NCI-H1436 (cell line): Measurements from ENCODE around the gene PCGF2.
"Not testable (repeated sequence)": the region's sequence is repeated elsewhere in the genome, so short reads cannot be mapped to it uniquely, and the experiment has no call there.

Experiments
- DNase-seq: peaks from one replicate; lab custom pipeline; 2025; lab: John Stamatoyannopoulos, UW

PCGF2 gene

GRCh38 chr17:38748149-38748891 is at the start of gene PCGF2:
TSS of gene PCGF2 (minus strand) at chr17:38748336. CDS start at chr17:38740402, 7,934 bp downstream.
- DNase-seq: peak; percentile 94

GRCh38 chr17:38797828-38798227 is 49.7 kb upstream of the PCGF2 start:
- no peak for DNase-seq

DNA sequence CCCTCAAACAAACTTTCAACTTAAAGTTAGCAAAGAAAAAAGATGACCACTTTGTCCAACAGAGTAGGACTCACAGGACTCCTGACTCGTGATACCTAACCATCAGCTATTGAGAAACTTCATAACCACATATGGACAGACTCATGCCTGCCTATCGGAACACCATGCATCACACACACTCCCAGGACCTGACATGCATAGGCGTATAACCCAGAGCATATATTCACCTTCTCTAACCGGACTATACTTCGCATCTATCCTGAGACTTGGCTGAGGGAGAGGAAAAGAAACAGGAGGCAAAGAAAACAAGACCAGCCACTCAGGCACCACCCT is 49.0 kb upstream of the PCGF2 start:
- DNase-seq: no peak

- DNase-seq: no peak
Measured at GRCh38 chr17:38796451-38797157, 48.5 kb upstream of the PCGF2 start.

- DNase-seq: no peak
Measured at GRCh38 chr17:38794221-38794620, 46.1 kb upstream of the PCGF2 start.

DNA sequence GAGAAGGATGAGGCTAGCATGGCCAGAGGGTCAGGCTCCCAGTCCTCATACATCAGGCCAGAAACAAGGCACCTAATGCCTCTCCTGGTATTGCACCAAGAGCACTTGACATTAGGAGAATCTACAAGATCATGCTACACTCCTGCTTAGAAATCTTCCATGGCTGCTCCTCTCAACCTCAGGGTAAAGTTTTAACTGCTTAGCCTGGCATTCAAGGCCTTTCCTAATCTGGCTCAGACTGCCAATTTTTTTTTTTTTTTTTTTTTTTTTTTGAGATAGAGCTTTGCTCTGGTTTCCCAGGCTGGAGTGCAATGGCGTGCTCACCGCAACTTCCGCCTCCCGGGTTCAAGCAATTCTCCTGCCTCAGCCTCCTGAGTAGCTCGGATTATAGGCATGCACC is 43.0 kb upstream of the PCGF2 start:
- DNase-seq: no peak

- not testable (repeated sequence) for DNase-seq
Measured at GRCh38 chr17:38790148-38790707, 42.1 kb upstream of the PCGF2 start.

GRCh38 chr17:38789185-38789584 is 41.0 kb upstream of the PCGF2 start:
- DNase-seq: no peak

- DNase-seq: not testable (repeated sequence)
Measured at GRCh38 chr17:38787999-38788398, 39.9 kb upstream of the PCGF2 start.

DNA sequence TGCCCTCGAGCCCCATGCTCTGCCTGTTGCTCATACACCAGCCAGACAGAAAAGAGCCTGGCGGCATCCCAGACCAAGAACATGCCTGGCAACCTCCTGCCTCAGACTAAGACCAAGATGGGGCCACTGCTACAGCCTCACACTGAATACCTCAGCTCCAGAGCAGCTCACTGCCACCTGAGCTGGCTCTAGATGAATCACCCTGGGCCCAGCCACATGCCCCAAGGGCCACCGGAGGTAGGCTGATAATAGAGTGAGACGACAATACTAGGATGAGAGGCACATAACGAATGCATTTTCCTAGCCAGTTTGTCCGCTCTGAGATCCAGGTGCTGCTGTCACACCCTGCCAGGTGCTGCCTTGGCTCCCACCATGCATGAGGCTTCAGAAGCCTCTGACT is 38.2 kb upstream of the PCGF2 start:
- DNase-seq: no peak

DNA sequence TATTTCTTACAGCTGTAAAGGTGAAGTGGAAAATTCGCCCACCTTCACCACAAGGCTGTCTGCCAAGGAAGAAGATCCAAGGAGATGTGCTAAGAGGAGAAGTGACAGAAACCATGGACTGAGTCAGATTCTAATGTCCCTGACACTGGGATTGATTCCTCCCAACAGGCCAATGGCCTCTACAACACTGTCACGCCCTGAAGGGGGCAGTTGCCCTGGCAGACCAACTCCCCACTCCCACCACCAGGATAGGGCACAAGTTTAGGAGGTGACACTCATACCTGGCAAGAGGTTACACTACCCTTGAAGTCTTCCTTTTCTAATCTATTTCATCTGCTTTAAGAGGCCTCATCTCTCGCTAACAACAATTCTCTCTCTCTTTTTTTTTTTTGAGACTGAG is 35.1 kb upstream of the PCGF2 start:
- DNase-seq: no peak

DNA sequence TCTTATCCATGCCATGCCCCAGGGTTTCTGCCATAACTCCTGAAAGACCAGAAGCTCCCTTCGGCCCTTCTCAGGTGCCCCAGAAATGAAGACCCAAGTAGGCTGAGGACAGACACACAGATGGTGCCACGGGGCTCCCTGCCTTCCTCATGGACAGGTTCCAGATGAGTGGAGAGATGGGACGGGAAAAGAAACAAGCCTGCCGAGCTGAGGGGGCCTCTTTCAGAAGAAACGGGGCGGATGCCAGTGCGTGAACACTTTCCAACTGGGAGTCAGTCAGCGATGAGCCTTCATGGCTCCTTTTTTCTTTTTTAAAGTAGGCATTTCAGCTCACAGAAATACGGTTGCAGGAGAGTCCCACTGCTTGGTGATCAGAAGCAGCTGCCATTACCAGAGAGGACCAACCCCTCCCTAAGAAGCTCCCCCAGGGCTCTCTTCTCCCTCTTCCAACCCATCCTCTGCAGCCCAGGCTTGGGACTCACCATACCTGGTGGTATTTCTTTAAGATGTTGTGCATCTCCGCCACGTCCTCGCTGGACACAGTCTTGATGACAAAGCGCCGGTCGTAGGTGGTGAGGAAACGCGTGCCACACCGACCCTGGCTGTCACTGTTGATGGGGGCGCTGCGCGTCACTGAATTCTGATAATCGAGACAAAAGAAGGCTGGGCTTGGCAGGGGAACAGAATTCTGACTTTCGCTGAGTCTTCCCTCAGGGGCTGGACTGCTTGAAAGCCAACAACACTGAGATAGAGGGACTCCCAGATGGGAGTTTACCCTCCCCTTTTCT is 32.0 kb upstream of the PCGF2 start:
- no peak for DNase-seq

DNA sequence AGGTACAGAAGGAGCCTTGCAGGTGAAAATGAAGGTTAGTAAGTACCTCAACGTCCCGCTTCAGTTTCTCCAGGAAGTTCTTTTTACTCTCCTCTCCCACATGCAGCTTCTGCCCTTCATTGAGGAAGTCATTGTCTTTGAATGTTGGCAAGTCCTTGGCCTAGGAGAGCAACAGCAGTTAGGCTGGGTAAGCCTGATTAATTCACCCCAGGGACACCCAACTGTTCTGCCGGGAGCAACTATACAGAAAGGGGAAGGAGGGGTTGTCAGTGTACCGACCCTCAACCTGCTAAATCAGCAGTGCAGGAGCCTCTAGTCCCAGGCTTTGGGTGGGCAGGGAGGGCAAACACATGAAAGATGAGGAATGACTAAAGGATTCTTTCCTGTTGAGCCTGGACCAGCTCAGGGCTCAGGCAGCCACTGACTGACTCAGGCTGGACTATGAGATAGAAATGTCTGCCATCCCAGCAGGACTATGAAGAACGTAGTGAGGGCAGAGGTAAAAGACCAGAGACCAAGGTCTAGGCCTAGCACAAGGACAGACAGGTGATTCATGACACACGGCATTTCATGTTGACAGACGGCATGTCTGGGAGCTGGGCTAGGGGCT is 29.6 kb upstream of the PCGF2 start:
- no peak for DNase-seq

DNA sequence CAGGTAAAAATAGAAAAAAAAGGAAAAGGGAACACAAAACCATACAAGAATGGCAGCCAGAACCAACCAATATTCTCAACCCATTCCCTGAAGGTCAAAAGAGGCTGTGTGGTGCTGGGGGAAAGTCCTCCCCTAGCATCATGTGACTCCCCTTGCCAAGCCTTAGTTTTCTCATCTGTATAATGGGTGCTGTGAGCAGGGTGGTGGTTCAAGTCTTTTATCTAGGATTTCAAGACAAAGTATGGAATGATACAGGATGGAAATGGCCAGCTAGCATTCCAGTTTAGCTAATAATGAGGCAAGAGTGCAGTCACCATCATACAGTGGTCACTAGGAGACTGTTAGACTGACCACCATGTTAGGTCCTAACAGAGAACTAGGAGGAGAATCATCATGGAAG is 25.1 kb upstream of the PCGF2 start:
- DNase-seq: no peak

GRCh38 chr17:38768417-38768816 is 20.3 kb upstream of the PCGF2 start:
- no peak for DNase-seq

- DNase-seq: no peak
Measured at GRCh38 chr17:38766341-38766740, 18.2 kb upstream of the PCGF2 start.

DNA sequence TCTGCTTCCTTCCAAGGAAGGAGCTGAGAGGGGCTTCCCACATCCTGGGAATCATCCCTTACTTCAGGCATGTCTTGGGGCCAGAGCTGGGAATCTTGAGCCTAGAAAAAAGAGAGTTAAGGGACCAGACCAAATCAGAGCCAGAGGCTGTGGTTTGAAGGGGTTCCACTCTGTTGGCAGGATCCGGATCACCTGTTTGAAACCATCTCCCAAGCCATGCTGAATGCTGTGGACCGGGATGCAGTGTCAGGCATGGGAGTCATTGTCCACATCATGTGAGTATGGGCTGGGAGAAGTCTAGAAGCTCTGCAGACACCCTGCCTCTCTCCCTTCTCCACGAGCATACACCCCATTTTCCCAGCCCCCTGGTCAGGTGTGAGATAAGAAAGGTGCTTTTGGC is 14.1 kb upstream of the PCGF2 start:
- no peak for DNase-seq

- DNase-seq: no peak
Measured at GRCh38 chr17:38761612-38762011, 13.5 kb upstream of the PCGF2 start.

- no peak for DNase-seq
Measured at GRCh38 chr17:38753071-38753506, 5.0 kb upstream of the PCGF2 start.

DNA sequence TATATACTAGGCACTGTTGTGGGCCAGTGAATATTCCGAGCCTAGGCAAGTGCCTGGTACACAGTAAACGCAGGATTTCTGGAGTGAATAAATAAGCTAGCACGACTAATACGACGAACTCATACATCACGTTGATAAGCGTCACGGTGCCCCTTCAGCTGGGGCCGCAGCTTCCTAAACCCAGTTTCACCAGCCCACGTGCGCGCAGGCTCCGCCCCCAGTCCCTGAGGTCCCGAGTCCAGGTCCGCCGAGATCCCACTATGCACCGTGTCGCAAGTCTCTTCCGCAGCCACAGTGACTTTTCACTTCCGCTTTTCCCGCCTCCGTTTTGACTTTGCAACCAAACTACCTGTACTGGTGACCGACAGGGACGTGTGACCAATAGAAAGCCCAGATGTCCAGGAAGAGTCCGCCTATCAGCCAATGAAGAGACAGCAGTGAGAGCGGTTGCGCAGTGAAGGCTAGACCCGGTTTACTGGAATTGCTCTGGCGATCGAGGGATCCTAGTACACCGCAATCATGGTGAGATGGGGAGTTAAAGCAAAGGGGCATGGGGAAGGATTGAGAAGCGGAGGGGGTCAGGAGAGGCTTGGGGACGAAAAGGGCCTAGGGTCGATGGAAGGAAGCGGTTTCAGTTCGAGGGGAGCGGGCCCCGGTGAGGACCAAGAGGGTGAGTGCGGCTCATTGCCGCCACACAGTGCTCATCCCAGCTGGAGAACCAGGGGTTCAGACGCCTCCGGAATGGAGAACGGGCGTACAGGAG is 4.4 kb upstream of the PCGF2 start, which contains the start of gene PSMB3:
Gene PSMB3 (plus strand): TSS at position 434 of the 763 bp plus-strand sequence. CDS start 86 bp downstream, at position 520.
- peak; percentile 100 for DNase-seq

DNA sequence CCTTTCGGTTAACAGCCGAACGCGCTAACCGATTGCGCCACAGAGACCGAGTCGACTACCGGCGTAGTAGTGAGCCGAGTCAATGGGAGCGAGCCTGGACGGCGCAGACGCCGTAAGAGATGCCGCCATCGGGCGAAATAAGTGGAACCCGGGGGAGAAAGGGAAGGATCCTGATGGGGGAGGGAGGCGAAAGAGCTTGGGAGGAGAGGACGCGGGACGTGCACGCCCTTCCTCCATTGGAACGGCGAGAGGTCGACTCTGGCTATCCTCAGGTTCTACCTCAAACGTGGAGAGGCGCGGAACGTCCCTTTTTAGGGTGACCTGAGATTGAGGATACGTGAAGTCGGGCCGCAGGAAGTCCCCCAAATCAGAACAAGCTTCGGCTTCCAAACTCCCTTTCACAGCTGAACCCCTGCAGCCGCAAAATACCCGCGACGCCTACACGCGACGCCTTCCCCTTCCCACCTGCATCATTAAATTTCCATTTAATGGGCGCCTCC is 3.7 kb upstream of the PCGF2 start:
- peak; percentile 88 for DNase-seq
